Nephron progenitor cell (in vitro differentiated cells): Measurements from ENCODE around the gene LPIN1.

Experiments
- DNase-seq: peaks from one replicate; pipeline ENCODE4 v3.0.0; 2021
- H3K27ac Mint-ChIP-seq: 2 replicates; pipeline ENCODE4 v1.8.0; 2021; ENCODE audit warnings: mild to moderate bottlenecking, moderate library complexity, mixed read lengths
- H3K27me3 Mint-ChIP-seq: 2 replicates; pipeline ENCODE4 v1.8.0; 2021; ENCODE audit warnings: mild to moderate bottlenecking, low read depth, mixed read lengths; ENCODE audit not compliant: poor library complexity
- H3K36me3 Mint-ChIP-seq: 2 replicates; pipeline ENCODE4 v1.8.0; 2021; ENCODE audit warnings: low read depth, mixed read lengths
- H3K4me1 Mint-ChIP-seq: 2 replicates; pipeline ENCODE4 v1.8.0; 2021; ENCODE audit warnings: mixed read lengths
- H3K4me3 Mint-ChIP-seq: 2 replicates; pipeline ENCODE4 v1.8.0; 2021; ENCODE audit warnings: mild to moderate bottlenecking, moderate library complexity, mixed read lengths
- H3K9me3 Mint-ChIP-seq: 2 replicates; pipeline ENCODE4 v1.8.0; 2021; ENCODE audit warnings: mild to moderate bottlenecking, moderate library complexity, mixed read lengths
- TF ChIP-seq, protein P1 (sequence below): fragments of 200-600 bp; sonication (generic); IDR thresholded peaks from 2 replicates; pipeline ENCODE4 v1.5.0; 2021; ENCODE audit warnings: antibody characterized with exemption

Gene LPIN1

GRCh38 chr2:11861044-11861443 is 114.6 kb downstream of the LPIN1 start:
- Mint-ChIP-seq H3K4me1 (peaks cover 30% of the 10 kb centered on the region), H3K4me3 (no peak overlapping the region), H3K27ac (no peak overlapping the region), H3K9me3 (peaks cover 55% of the 10 kb centered on the region), H3K27me3 (peaks cover 8% of the 10 kb centered on the region), H3K36me3 (peaks cover 28% of the 10 kb centered on the region)
- no peak for DNase-seq
- TF ChIP-seq, protein P1, sequence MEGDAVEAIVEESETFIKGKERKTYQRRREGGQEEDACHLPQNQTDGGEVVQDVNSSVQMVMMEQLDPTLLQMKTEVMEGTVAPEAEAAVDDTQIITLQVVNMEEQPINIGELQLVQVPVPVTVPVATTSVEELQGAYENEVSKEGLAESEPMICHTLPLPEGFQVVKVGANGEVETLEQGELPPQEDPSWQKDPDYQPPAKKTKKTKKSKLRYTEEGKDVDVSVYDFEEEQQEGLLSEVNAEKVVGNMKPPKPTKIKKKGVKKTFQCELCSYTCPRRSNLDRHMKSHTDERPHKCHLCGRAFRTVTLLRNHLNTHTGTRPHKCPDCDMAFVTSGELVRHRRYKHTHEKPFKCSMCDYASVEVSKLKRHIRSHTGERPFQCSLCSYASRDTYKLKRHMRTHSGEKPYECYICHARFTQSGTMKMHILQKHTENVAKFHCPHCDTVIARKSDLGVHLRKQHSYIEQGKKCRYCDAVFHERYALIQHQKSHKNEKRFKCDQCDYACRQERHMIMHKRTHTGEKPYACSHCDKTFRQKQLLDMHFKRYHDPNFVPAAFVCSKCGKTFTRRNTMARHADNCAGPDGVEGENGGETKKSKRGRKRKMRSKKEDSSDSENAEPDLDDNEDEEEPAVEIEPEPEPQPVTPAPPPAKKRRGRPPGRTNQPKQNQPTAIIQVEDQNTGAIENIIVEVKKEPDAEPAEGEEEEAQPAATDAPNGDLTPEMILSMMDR: no peak

- Mint-ChIP-seq H3K4me1 (peaks cover 30% of the 10 kb centered on the region), H3K9me3 (peaks cover 54% of the 10 kb centered on the region), H3K4me3 (no peak overlapping the region), H3K27ac (no peak overlapping the region), H3K27me3 (peaks cover 6% of the 10 kb centered on the region), H3K36me3 (peaks cover 23% of the 10 kb centered on the region)
- DNase-seq: no peak
- TF ChIP-seq, protein P1: no peak
These were observed 115.6 kb downstream of the LPIN1 start for GRCh38 chr2:11862049-11862448.

GRCh38 chr2:11863103-11863502 is 116.7 kb downstream of the LPIN1 start:
- H3K4me1 Mint-ChIP-seq: peaks cover 30% of the 10 kb centered on the region
- no peak for DNase-seq
- peaks cover 24% of the 10 kb centered on the region for H3K36me3 Mint-ChIP-seq
- peaks cover 2% of the 10 kb centered on the region for H3K27me3 Mint-ChIP-seq
- no peak overlapping the region for H3K27ac Mint-ChIP-seq
- no peak overlapping the region for H3K4me3 Mint-ChIP-seq
- TF ChIP-seq, protein P1: no peak
- H3K9me3 Mint-ChIP-seq: peaks cover 54% of the 10 kb centered on the region

DNA sequence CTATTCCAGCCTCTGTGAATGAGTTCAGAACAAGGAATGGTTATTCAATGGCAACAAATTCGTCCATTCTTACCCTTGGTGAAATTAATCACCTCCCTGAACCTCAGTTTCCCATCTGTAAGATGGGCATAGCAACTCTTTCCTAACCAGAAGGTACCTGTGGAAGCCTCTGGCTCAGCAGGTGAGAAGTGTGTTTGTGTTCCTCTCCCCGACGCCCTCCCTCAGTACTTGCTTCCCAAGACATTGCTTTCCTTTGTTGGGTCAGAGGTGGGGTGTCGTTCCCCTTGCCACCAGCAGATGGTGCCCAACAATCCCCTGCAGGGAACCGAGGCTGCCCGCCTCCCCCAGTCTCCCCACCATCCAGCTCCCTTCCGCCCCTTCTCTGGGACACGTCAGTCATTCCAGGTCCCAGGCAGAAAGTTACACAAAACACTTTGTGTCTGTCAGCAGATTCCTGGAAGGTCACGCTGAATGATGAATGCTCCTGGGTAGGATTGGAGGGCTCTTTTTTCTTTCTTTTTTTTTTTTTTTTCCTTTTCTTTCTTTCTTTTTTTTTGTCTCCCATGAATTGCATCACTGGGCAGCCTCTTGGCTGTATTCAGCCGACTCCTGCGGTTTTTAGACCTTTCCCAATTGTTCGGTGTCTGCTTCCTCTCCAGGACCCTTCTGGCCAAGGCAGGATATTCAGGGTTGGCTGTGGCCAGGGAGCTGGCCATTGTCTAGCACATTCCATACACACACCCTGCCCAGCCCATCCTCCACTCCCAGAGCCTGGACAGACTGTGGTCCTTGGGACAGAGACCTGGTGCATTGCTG is 117.3 kb downstream of the LPIN1 start:
- TF ChIP-seq, protein P1: peak; percentile 96
- H3K27ac Mint-ChIP-seq: no peak overlapping the region
- peaks cover 30% of the 10 kb centered on the region for H3K4me1 Mint-ChIP-seq
- H3K27me3 Mint-ChIP-seq: peaks cover 2% of the 10 kb centered on the region
- peak; percentile 81 for DNase-seq
- H3K9me3 Mint-ChIP-seq: peaks cover 52% of the 10 kb centered on the region
- peak overlapping the region; percentile 34 for H3K4me3 Mint-ChIP-seq
- peaks cover 24% of the 10 kb centered on the region for H3K36me3 Mint-ChIP-seq

DNA sequence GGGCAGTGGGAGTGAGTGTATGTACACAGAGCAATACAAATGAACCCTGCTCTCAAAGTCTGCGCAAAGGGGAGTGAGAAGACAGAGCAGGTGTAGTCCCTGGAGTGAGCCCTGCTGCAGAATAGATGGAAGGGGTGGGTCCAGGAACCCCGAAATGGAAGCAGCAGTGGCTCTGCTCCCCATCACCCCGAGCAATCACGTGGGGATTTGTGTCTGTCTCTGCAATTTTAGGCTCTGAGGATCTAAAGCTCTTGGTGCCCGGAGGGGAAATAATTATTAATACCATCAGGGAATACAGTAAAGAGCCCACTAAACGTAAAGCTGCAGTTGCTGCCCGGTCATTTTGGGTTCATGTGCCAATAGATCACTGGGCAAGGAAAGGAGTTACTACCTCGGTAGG is 118.3 kb downstream of the LPIN1 start:
- Mint-ChIP-seq H3K4me1 (peaks cover 30% of the 10 kb centered on the region), H3K27me3 (no peaks in the 10 kb centered on the region), H3K9me3 (peaks cover 43% of the 10 kb centered on the region), H3K27ac (no peak overlapping the region), H3K4me3 (no peak overlapping the region), H3K36me3 (peaks cover 16% of the 10 kb centered on the region)
- TF ChIP-seq, protein P1: no peak
- DNase-seq: no peak

DNA sequence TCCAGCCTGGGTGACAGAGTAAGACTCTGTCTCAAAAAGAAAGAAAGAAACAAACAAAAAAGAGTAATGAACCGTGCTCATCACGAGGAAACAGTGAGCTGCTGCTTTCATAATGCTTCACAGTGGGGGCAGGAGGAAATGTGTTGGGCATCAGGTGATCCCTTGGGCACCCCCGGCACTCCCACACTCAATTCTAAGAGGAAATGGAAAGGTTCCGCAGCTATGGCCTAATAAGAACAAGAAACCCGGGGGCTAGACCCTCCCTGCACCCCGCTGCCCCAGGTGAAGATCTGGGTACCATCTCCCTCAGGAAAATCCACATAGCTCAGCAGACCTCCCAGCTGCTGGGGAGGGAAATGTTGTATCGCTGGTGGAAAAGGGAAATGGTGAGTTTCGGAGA is 118.9 kb downstream of the LPIN1 start:
- peaks cover 37% of the 10 kb centered on the region for H3K9me3 Mint-ChIP-seq
- no peak for DNase-seq
- H3K27me3 Mint-ChIP-seq: no peaks in the 10 kb centered on the region
- H3K27ac Mint-ChIP-seq: no peak overlapping the region
- H3K4me1 Mint-ChIP-seq: peaks cover 30% of the 10 kb centered on the region
- H3K4me3 Mint-ChIP-seq: no peak overlapping the region
- TF ChIP-seq, protein P1: no peak
- peaks cover 16% of the 10 kb centered on the region for H3K36me3 Mint-ChIP-seq
